GM18517 (cell line): ENCODE measurements around the gene ARHGAP31.
A peak's percentile ranks its signal among the peaks of the same experiment; 100 is the strongest.
"Not testable (repeated sequence)": the region's sequence is repeated elsewhere in the genome, so short reads cannot be mapped to it uniquely, and the experiment has no call there.

Experiments used
- ATAC-seq: cut with Tn5 transposase; IDR thresholded peaks from one replicate; pipeline ENCODE4 v1.9.1; 2021; ENCODE audit warnings: mild to moderate bottlenecking, moderate library complexity; ENCODE audit not compliant: unreplicated experiment

The ARHGAP31 gene

GRCh38 chr3:119315600-119316312 is 21.6 kb downstream of the ARHGAP31 start:
- ATAC-seq: no peak

GRCh38 chr3:119316313-119316670 is 22.1 kb downstream of the ARHGAP31 start:
- no peak for ATAC-seq

- ATAC-seq: no peak
Measured at GRCh38 chr3:119318876-119319275, 24.7 kb downstream of the ARHGAP31 start.

- ATAC-seq: no peak
Measured at GRCh38 chr3:119319311-119319710, 25.1 kb downstream of the ARHGAP31 start.

GRCh38 chr3:119320785-119321184 is 26.6 kb downstream of the ARHGAP31 start:
- not testable (repeated sequence) for ATAC-seq

GRCh38 chr3:119322021-119322834 is 28.0 kb downstream of the ARHGAP31 start:
- peak; percentile 28 for ATAC-seq

GRCh38 chr3:119322835-119323722 is 28.9 kb downstream of the ARHGAP31 start:
- ATAC-seq: peak; percentile 86

GRCh38 chr3:119323723-119324085 is 29.5 kb downstream of the ARHGAP31 start:
- no peak for ATAC-seq

GRCh38 chr3:119324899-119325298 is 30.7 kb downstream of the ARHGAP31 start:
- no peak for ATAC-seq

- ATAC-seq: no peak
Measured at GRCh38 chr3:119326976-119327375, 32.8 kb downstream of the ARHGAP31 start.

- no peak for ATAC-seq
Measured at GRCh38 chr3:119329551-119329950, 35.4 kb downstream of the ARHGAP31 start.

GRCh38 chr3:119330181-119330580 is 36.0 kb downstream of the ARHGAP31 start:
- ATAC-seq: no peak

GRCh38 chr3:119330858-119331257 is 36.7 kb downstream of the ARHGAP31 start:
- ATAC-seq: no peak

GRCh38 chr3:119331661-119332060 is 37.5 kb downstream of the ARHGAP31 start:
- ATAC-seq: no peak

- no peak for ATAC-seq
Measured at GRCh38 chr3:119333773-119334509, 39.8 kb downstream of the ARHGAP31 start.

GRCh38 chr3:119336823-119337222 is 42.6 kb downstream of the ARHGAP31 start:
- no peak for ATAC-seq

- ATAC-seq: not testable (repeated sequence)
Measured at GRCh38 chr3:119337407-119337806, 43.2 kb downstream of the ARHGAP31 start.

GRCh38 chr3:119338754-119339153 is 44.6 kb downstream of the ARHGAP31 start:
- ATAC-seq: no peak

- ATAC-seq: no peak
Measured at GRCh38 chr3:119340014-119340413, 45.8 kb downstream of the ARHGAP31 start.

GRCh38 chr3:119340446-119340845 is 46.3 kb downstream of the ARHGAP31 start:
- ATAC-seq: no peak

- no peak for ATAC-seq
Measured at GRCh38 chr3:119342176-119342575, 48.0 kb downstream of the ARHGAP31 start.
